HL-60/S4 (cell line): Measurements from ENCODE around the gene LHFPL3.

Experiments
- in situ Hi-C: fragments of 300-500 bp; cut with MboI; formaldehyde crosslinking; loops from 2 replicates; pipeline ENCODE4 v1.14.3; 2022; ENCODE audit warnings: low sequenced_read_pairs

LHFPL3 gene

DNA sequence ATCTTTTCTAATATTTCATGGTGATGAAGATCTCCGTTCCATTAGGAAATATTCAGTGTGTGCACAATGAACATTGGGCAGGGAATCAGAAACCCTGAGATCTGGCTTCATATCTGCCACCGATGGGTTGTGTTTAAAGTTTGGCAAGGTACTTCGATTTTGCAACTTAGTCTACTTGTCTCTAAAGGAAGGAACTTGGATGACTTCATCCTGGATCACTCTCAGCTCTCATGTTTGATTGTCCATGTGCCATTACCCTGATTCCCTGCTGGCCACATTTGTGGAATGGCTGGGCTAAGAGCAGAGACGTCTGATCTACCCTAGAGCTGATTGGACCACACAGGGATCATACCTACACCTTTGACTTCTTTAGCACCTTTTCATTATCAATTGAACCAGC lies 508.6 kb downstream of the LHFPL3 start:
- in situ Hi-C loops, result no loop called here

DNA sequence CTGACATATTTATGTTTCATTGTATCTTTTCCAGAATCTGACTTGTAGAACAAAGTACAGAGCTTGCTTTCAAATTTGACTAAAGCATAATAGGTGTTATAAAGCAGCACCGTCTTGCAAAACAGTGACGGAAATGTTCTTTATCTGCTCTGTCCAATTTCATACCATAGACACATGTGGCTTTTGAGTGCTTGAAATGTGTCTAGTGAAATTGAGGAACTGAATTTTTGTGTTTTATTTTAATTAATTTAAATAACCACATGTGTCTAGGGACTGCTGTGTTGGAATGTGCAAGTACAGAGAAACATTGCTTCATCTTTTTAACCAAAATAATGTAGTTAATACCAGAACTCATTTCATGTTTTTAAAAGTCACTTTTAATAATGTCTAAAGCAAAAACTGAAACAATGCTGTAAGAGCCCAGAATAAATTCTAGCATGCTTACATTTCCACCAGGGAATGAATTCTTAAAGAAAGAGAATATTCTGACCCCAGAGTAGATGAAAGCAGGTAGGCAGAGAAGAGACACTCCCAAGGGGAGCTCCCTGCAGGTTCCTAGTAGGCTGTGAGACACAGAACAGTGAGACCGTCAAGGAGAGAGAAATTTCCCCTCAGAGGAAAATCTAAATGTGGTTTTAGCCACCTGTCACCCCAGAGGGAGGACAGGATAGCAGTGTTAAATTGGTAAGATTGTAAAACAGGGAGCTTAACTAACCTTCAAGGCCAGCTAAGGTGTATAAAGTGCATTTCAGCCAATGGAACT lies 510.3 kb downstream of the LHFPL3 start:
- in situ Hi-C loops, result no loop called here

DNA sequence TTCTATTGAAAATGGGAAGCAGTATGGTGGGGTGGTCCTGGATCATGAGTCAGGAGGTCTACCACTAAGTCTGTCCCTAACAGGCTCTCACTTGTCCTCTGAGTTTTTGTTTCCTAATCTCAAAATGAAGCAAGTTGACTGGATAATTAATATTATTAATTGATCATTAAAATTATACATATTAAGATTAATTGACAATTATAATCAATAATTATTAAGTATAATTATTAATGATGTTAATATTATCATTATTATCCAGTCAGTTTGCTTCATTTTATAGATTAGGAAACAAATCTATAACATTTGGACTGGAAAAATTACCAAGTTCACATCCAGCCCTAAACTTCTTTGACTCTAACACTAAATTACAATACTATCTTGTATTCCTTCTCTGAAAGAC lies 511.4 kb downstream of the LHFPL3 start:
- in situ Hi-C loops, result no loop called here

DNA sequence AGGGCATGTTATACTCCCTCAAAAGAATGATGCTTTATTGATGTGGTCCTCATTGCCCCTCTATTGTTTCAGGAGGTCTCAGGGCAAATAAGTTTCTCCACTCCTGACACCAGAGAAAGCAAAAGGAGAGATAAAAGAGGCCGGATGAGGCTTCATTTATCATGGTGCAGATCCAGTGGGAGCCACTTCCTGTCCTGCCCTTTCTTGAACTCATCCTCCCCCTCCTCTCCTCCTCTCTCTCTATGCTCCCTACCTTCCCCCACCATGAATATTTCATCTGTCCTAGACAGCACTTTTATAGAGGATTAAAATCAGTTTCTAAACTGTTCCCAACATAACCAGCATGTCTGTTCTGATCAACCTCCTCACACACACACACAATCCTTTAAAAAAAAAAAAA lies 513.4 kb downstream of the LHFPL3 start:
- in situ Hi-C loops, result no loop called here

DNA sequence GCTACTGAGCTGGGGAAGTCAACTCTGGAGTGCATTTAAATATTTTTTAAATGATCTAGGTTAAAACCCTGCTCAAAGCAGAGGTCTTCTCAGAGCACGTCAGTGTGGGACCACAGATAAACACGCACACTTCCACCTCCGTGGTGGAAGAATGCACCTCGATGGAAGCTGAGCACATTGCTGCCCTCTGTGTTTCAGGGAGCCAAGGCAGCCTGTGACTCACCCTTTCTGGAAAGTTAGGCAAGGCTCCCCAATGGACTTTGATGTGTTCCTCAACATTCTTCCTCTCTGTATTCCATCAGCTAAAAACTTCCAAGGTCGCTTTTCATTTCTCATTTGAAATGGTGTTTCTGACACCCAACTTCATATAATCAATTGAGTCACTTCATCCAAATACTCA lies 514.8 kb downstream of the LHFPL3 start:
- in situ Hi-C loops, result no loop called here

DNA sequence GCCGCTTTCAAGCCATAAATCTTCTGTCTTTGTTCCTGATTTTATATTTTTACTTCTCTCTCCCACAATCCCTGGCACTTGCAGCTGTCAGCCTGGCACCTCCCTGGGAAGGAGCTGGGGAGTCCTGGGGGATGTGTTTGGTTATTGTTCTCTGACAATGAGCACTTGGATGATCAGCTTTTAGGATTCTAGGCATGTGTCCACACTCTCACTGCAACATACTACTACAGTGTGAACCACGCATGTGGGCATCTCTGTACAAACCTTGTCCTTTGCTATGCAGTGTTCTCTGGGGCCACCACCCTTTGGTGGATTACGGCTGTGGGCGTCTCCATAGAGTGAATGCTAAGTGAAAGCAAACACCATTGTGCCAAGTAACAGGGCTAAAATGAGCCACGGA lies 517.2 kb downstream of the LHFPL3 start:
- in situ Hi-C loops, result no loop called here

DNA sequence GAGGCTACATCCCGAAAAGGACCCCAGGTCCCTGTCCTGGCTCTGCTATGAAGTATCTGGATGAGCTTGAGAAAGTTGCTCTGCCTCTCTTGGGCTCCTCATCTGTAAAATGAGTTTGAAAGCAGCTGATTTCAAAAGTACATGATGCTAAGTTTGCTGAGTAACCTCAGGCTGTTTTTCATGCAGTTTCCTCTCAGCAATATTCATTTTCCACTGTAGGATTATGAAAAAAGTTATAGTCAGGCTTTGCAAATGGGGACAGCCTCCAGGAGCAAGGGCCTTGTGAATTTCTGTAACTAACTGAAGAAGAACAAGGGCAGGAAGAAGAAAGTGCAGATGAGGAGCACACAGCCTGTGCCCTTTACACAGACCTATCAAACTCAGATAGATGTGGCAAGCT lies 518.3 kb downstream of the LHFPL3 start:
- in situ Hi-C loops, result no loop called here

DNA sequence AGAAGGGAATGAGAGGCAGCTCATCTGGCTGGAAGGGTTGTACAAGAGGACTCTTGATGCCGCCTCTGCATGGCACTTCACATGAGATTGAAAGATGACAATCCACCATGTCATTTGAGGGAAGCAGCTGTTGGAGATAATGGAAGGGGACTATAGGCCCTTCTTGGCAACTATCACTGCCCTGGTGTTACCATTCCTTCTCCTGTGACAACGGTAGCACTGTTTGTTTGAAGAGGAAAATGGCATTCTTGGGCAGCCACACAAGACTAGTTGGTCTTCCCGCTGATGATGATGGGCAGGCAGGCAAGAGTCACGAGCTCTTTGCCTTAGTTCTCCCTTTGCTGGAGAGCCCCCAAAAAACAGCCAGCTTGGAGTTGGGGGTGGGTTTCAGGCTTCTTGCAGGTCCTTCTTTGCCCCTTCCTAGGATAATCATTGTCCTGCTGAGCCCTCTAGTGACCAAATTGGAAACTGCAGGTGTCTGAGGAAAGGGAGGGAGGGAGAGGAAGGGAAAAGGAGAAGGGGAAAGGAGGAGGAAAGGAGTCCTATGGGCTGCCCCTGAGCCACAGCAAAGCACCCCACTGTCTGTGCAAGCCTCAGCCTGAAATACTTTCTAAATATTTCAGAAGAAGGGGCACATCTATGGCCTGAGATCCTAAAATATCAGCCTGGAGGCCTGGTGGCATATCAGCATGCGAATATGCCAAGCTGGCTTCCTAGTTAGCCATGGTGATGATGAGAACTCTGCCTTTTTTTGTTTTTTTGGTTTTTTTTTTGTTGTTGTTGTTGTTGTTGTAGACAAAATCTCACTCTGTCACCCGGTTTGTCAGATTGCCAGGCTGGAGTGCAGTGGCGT lies 520.0 kb downstream of the LHFPL3 start:
- in situ Hi-C loops, result no loop called here

DNA sequence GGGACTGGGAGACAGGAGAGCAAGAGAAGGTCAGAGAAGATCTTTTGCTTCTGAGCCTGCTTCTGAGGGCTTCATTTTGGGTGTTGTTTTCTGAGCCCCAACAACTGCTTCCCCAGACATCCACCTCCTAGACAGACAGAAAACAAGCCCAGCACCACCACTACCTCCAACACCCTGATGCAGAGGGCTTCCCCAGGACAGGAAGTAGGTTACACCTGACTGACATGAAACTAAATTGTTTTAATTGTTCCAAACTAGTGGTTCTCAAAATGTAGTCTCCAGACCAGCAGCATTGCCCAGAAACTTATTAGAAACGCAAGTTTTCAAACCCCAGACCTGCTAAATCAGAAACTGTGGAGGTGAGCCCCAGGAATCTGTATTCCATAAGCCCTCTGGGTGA lies 522.0 kb downstream of the LHFPL3 start:
- in situ Hi-C loops, result loop anchor here (25.0 kb wide), 1 partner anchor 588 kb away; no protein-coding TSS in a partner anchor

DNA sequence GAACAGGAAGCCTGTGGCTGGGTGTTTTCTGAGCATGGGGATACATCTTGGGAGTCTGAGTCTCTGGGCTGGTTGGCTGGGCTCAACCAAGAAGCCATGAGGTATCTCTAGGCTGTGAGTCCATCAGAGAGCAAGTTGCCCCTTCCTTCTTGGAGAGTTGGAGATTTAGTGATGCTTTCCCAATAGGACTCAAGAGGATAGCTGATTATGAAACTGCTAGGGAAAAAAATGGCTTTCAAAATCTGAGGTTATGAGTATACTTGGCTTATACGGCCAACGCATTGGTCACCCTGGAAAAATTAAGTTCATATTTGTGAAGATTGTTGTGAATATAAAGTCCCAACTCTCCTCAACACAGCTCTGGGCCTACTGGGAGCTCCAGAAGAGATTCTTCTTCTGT lies 522.9 kb downstream of the LHFPL3 start:
- in situ Hi-C loops, result loop anchor here (25.0 kb wide), 1 partner anchor 589 kb away; no protein-coding TSS in a partner anchor

DNA sequence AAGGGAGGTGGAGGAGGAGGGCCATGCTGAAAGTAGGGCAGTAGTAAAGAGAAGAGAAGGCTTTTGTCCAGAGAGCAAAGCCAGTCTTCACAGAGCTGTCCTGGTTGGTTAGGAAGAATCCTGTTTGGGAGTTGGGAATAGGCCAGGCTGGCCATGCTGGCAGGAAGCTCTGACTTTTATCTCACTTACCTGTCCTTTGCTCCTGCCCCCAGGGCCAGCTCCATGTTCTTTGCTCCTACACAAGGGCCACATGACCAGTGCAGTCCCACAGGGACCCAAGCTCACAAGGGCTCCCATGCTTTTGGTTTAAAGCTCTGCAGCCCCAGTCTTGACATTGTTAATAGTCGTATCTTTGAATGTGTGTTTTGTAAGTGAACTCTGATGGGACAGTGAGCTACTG lies 524.0 kb downstream of the LHFPL3 start:
- in situ Hi-C loops, result loop anchor here (25.0 kb wide), 1 partner anchor 590 kb away; no protein-coding TSS in a partner anchor

DNA sequence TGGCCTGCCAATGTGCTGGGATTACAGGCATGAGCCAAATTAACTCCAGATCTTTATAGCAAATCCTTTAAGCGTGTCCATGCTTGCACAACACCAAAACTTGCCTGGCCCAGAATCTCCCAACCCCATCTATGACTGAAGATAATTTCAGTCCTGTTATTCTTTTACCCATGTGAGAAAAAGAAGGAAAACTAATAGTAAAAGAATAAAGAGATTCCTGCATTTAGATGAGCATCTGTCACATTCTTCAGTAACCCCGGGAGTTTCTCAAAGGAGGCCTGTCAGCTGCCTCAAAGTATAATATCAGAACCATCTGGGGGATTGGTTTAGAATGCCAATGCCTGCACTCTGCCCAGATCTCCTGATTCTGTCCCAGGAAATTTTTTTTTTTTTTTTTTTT lies 527.5 kb downstream of the LHFPL3 start:
- in situ Hi-C loops, result loop anchor here (25.0 kb wide), 1 partner anchor 594 kb away; no protein-coding TSS in a partner anchor

DNA sequence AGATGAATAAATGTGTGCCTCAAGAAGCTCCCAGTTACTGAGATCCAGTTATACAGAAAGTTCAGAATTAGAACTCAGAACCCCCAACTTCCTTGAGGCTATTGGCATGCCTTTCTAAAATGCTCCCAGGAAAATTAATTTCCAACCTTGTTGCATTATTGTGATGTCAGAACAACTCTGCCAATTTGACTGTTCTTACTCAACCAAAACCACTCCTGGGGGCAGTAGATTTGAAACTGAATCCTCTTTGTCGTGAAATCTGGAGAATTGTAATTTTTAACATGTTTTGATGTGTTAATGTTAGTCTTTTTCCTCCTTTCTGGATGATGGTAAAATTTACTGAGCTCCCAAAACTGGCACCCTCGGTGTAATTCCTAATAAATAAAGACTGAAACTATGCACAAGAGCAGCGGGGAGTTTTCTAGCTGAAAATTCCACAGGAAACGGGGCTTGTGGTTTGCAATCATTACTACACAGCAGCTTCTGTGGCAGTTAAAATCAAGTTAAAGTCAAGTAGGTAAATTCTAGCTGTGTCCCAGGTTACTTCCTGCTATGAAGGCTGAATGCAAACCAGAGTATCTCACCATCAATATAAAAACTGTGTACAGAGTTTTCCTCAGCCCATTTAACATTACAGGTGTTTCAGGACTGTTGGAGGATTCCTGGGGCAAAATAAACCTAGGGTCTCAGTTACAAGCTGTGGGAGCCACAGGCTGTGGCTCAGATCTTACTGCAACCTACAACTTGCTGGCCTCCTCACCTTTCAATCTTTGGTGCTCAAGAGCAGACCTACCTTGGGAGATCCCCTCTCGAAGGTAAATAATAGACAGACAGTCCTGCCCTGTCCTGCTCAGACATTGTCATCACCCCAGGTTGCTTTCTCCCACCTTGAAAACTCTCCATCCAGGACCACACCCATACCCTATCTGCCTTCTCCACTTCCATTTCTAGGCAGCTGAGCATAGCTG lies 529.3 kb downstream of the LHFPL3 start:
- in situ Hi-C loops, result loop anchor here (25.0 kb wide), 1 partner anchor 595 kb away; no protein-coding TSS in a partner anchor

DNA sequence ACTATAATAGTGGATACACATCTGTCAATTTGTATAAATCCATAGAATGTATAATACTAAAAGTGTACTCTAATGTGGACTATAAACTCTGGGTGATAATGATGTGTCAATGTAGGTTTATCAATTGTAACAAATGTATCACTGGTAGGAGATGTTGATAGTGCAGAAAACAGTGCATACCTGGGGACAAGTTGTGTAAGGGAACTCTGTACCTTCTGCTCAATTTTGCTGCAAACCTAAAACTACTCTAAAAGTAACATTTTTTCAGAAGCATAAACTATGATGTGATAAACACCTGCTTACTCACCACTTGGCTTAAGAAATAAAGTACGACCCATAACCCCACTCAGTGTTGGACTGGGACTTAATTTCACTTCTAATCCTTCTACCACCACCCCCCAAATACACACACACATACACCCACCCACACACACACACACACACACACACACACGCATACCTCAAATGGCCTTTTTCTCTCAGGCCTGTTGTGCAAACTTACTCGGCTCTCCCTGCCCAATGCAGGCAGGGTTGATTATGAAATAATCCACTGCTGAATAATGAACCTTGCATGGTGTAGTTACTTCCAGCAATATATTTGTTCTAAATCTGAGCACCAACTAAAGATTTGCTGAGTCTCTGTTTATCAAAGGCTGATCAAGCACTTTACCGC lies 531.5 kb downstream of the LHFPL3 start:
- in situ Hi-C loops, result loop anchor here (25.0 kb wide), 1 partner anchor 598 kb away; no protein-coding TSS in a partner anchor

DNA sequence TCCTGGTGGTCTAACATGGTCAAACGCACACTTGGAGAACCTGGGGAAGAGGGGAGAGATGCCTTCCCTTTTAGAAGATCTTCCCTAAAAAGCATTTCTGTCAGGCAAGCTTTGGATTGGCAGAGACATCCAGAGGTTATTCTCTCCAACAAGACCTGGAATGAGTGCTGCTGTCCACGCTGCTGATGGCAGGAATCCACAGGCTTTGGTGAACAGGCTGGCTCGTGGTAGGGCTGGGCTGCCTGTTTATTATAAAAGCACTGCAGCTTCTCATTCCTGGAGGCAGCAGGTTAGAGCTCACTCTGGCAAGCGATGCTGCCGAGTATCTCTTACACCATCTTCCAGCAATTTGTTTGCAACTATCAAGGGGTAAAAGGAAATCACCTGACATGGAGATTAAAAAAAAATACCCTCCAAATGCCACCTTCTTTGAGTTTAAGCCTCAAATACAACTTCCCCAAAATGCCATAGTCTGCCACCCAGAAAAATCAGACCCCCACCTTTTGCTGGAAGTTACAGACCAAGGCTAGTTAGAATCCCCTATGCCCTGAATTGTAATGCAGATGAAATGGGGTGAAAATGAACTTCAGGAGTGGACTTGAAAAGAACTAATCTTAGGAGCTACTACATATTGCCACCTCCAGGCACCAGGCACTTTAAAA lies 533.5 kb downstream of the LHFPL3 start:
- in situ Hi-C loops, result loop anchor here (25.0 kb wide), 1 partner anchor 600 kb away; no protein-coding TSS in a partner anchor

DNA sequence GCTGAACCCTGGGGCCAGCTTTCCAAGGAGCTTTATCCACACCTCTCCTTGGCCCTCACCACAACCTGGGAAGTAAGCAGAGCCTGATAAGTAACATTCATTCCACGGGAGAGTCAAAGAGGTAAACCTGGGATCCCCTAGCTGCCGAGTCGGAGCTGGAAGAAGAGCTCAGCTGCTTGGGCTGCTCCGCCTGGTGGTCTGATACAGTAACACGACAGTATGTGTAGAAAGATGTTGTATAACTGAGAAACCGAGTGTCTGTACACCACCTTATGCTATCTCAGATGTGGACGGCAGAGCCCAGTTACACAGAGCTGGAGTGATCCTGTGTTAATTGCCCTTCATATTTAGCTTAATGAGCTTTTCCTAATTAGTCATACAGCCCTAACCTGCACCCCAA lies 534.3 kb downstream of the LHFPL3 start:
- in situ Hi-C loops, result loop anchor here (25.0 kb wide), 1 partner anchor 600 kb away; no protein-coding TSS in a partner anchor

DNA sequence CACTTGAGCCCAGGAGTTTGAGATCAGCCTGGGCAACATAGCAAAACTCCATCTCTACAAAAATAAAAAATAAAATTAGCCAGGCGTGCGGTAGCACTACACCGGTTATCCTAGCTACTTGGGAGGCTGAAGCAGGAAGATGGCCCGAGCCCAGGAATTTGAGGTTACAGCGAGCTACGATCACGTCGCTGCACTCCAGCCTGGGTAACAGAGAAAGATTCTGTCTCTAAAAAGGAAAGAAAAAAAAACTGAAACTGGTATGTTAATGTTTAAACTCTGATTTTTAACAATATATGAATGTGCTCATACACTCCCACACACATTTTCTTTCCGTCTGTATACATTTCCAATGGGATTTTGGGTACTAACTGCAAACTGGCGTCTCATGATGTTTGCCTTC lies 545.0 kb downstream of the LHFPL3 start:
- in situ Hi-C loops, result loop anchor here (25.0 kb wide), 1 partner anchor 611 kb away; no protein-coding TSS in a partner anchor

DNA sequence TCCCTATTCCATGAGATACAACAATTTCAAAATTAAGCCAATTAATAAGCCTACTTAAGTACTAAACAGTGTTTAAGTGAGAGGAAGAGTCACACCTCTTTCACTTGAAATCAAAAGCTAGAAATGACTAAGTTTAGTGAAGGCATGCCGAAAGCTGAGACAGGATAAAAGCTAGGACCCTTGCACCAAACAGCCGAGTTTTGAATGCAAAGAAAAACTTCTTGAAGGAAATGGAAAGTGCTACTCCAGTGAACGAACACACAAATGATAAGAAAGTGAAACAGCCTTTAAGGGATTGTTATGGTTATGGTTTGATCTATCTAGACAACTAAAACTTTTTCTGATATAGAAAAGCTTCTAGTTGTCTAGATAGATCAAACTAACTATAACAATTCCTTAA lies 550.2 kb downstream of the LHFPL3 start:
- in situ Hi-C loops, result loop anchor here (25.0 kb wide), 1 partner anchor 1159 kb away; no protein-coding TSS in a partner anchor

DNA sequence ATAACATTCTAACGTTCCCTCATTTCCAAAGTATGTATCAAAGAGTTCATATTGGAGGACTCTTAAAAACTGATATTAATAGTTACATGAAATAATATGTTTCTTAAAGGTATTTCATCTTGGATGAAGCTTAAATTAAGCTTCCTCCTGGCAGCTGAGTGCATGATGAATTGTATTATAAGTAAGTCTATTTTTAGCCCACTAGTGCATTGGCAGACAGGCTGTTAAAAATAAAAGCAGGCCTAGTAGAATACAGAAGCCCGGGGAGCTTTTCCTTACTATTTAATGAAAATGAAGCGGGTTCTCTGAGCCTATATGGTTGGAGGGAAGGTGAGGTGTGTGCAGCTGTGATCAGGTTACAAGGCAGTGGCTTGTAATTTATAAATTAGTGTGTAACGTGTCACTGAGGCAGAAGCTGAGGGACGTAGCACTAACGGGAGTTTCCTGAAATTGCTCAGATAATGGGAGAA lies 554.9 kb downstream of the LHFPL3 start:
- in situ Hi-C loops, result loop anchor here (25.0 kb wide), 1 partner anchor 1154 kb away; no protein-coding TSS in a partner anchor
